A673 (cell line): ENCODE data around the gene GRIK4. TPM values are rescaled to one million over a fixed set of nuclear protein-coding genes. Genes with fewer than 3 reads are reported as not detected.

Source experiments
- BruUV-seq: library from RNA; stranded (reverse); fragments of 400-500 nt; replicated peaks from 2 replicates; lab custom pipeline; 2021; lab: Mats Ljungman, UMichigan
- CTCF ChIA-PET: fragments of 300-600 bp; sonication (Branson Sonifier 250); formaldehyde crosslinking; loops from one replicate; lab custom pipeline; 2022; ENCODE audit warnings: antibody characterized with exemption; lab: Charles Lee
- POLR2A ChIA-PET: fragments of 300-600 bp; sonication (Branson Sonifier 250); formaldehyde crosslinking; loops from one replicate; lab custom pipeline; 2022; ENCODE audit warnings: antibody characterized with exemption; ENCODE audit not compliant: low non-redundant PET; lab: Charles Lee
- DNase-seq: peaks from one replicate; pipeline ENCODE4 v3.0.0-alpha.2; 2015; ENCODE audit warnings: low spot score
- H3K27ac ChIP-seq: fragments of 200-600 bp; sonication (generic); 2 replicates; pipeline ENCODE4 v1.5.1; 2016; ENCODE audit warnings: mixed run types, low read depth, mild to moderate bottlenecking, mixed read lengths, antibody characterized with exemption, low read length; ENCODE audit not compliant: poor library complexity, severe bottlenecking
- H3K27me3 ChIP-seq: fragments of 200-600 bp; sonication (generic); replicated peaks from 2 replicates; pipeline ENCODE4 v1.6.1; 2017; ENCODE audit warnings: mixed run types, low read depth, mild to moderate bottlenecking, mixed read lengths, antibody characterized with exemption, low read length; ENCODE audit not compliant: insufficient read depth, poor library complexity
- H3K36me3 ChIP-seq: fragments of 200-600 bp; sonication (generic); 2 replicates; pipeline ENCODE4 v1.6.1; 2016; ENCODE audit warnings: mixed run types, mild to moderate bottlenecking, mixed read lengths, antibody characterized with exemption, low read length; ENCODE audit not compliant: insufficient read depth, poor library complexity, severe bottlenecking
- H3K4me1 ChIP-seq: fragments of 200-600 bp; sonication (generic); 2 replicates; pipeline ENCODE4 v1.6.1; 2017; ENCODE audit warnings: mixed run types, mild to moderate bottlenecking, mixed read lengths, antibody characterized with exemption, low read length; ENCODE audit not compliant: insufficient read depth, poor library complexity, severe bottlenecking
- H3K4me3 ChIP-seq: fragments of 200-600 bp; sonication (generic); 2 replicates; pipeline ENCODE4 v1.5.1; 2016; ENCODE audit warnings: low read depth, mixed run types, mild to moderate bottlenecking, mixed read lengths, low read length; ENCODE audit not compliant: poor library complexity, severe bottlenecking
- H3K9me3 ChIP-seq: fragments of 200-600 bp; sonication (generic); 2 replicates; pipeline ENCODE4 v1.6.1; 2016; ENCODE audit warnings: mixed run types, low read depth, mild to moderate bottlenecking, mixed read lengths, antibody characterized with exemption, low read length; ENCODE audit not compliant: poor library complexity, severe bottlenecking
- EZH2 ChIP-seq: fragments of 200-600 bp; sonication (generic); IDR thresholded peaks from 2 replicates; pipeline ENCODE4 v1.6.1; 2017; ENCODE audit warnings: borderline replicate concordance, low read depth, mild to moderate bottlenecking, mixed read lengths, antibody characterized with exemption, low read length; ENCODE audit not compliant: poor library complexity, severe bottlenecking
- intact Hi-C: fragments of 100-400 bp; cut with micrococcal nuclease; formaldehyde crosslinking; loops from one replicate; pipeline ENCODE4 v1.10.0; 2022; ENCODE audit not compliant: unreplicated experiment
- total RNA-seq: library from RNA; stranded (reverse); gene quantifications from 2 replicates; pipeline ENCODE4 v1.2.3, GENCODE V29; 2021
- TF ChIP-seq, protein P1 (sequence below): fragments of 300-800, 200-600 bp; sonication (generic); conservative IDR thresholded peaks from 2 replicates; pipeline ENCODE4 v1.5.1; 2017; ENCODE audit warnings: low read depth, mild to moderate bottlenecking, antibody characterized with exemption, low read length, moderate library complexity, mixed read lengths

The GRIK4 gene
- total RNA-seq, 1 experiment from 2014 or later, result not detected

DNA sequence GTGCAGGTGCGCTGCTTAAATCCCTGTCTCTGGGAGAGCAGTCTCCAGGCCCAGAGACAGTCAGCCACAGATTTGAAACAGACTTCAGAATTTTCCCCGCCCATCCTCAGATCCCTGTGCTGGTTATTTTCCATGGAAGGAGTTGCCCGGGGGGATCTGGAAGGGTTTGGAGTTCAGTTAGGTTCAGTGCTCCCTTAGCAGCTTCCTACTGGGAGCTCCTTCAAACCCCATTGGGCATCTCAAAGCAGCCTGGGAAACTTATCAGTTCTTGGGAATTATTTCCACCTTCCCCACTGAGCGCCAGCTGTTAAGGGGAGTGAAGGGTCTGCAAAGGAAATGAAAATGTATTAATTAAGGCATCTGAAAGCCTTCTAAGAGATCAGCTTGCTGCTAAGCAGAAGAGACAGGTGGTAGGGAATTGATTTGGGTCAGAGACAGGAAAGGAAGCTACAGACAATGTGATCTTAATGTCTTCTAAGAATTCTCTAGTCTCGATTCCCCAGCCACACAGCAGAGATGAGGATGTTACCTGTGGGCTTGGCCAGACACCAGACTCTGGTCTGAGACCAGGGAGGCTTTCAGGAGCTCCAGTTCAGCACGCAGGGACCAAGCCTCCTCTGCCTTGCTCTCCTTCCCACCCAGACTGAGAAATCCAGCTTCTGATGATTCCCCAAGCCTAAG is 406.2 kb downstream of the GRIK4 start:
- Histone ChIP-seq H3K9me3 (no peaks in the 10 kb centered on the region), H3K36me3 (no peaks in the 10 kb centered on the region), H3K4me3 (no peak overlapping the region), H3K4me1 (no peaks in the 10 kb centered on the region), H3K27me3 (peaks cover 13% of the 10 kb centered on the region), H3K27ac (no peak overlapping the region)
- no peak for DNase-seq
- TF ChIP-seq, protein P1, sequence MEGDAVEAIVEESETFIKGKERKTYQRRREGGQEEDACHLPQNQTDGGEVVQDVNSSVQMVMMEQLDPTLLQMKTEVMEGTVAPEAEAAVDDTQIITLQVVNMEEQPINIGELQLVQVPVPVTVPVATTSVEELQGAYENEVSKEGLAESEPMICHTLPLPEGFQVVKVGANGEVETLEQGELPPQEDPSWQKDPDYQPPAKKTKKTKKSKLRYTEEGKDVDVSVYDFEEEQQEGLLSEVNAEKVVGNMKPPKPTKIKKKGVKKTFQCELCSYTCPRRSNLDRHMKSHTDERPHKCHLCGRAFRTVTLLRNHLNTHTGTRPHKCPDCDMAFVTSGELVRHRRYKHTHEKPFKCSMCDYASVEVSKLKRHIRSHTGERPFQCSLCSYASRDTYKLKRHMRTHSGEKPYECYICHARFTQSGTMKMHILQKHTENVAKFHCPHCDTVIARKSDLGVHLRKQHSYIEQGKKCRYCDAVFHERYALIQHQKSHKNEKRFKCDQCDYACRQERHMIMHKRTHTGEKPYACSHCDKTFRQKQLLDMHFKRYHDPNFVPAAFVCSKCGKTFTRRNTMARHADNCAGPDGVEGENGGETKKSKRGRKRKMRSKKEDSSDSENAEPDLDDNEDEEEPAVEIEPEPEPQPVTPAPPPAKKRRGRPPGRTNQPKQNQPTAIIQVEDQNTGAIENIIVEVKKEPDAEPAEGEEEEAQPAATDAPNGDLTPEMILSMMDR, result no peak
- no peak for TF ChIP-seq EZH2
- ChIA-PET CTCF (no interaction called here), POLR2A (no interaction called here)
- no TSS peak for BruUV-seq
- intact Hi-C loops, result no loop called here

DNA sequence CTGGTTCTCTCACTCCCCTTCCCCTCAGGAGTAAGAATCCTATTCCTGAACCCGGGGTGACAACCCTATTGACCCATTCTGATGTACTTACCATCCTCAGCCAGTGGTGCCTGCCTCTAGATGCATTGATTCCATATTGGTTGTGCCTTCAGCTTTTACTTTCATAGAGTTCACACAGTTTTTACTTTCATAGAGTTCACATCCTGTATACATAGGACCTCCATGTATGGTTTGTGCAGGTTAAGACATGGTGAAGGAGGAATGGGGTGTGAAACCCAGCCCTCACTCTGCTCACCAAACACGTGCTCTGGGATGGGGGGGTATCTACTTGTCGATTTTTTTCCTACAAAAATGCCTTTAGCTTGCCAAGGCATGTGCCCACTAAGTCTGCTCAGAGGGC is 406.7 kb downstream of the GRIK4 start:
- Histone ChIP-seq H3K27me3 (peaks cover 13% of the 10 kb centered on the region), H3K9me3 (no peaks in the 10 kb centered on the region), H3K27ac (no peak overlapping the region), H3K4me1 (no peaks in the 10 kb centered on the region), H3K36me3 (no peaks in the 10 kb centered on the region), H3K4me3 (no peak overlapping the region)
- no peak for DNase-seq
- BruUV-seq, result no TSS peak
- intact Hi-C loops, result no loop called here
- no peak for TF ChIP-seq EZH2
- TF ChIP-seq, protein P1, result no peak
- ChIA-PET CTCF (no interaction called here), POLR2A (no interaction called here)

DNA sequence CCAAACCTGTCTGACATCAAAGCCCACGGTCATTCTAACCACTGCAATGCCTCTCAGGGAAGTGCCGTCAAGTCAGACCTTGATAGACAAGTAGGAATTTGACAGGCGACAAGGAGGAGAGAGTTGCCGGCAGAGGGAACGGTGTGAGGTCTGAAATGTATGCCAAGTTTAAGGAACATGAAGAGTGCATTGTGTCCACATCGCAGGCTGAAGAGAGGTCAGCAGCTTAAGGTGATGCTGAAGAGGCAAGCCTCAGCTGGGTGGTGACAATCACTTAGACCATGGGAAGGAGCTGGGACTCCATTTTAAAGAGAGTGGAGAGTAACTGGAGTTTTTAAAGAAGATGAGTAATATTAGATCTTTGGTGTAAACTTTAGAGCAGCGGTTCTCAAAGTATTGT is 407.5 kb downstream of the GRIK4 start:
- DNase-seq, result no peak
- no peak overlapping the region for H3K27ac ChIP-seq
- intact Hi-C loops, result no loop called here
- no peaks in the 10 kb centered on the region for H3K36me3 ChIP-seq
- H3K9me3 ChIP-seq, result no peaks in the 10 kb centered on the region
- CTCF ChIA-PET, result no interaction called here
- no peak overlapping the region for H3K4me3 ChIP-seq
- TF ChIP-seq EZH2, result no peak
- TF ChIP-seq, protein P1, result no peak
- no peaks in the 10 kb centered on the region for H3K4me1 ChIP-seq
- H3K27me3 ChIP-seq, result peaks cover 13% of the 10 kb centered on the region
- BruUV-seq, result no TSS peak
- POLR2A ChIA-PET, result no interaction called here
